Astrocyte (in vitro differentiated cells and primary cell): ENCODE data around the gene YWHAE. TPM values are rescaled to one million over a fixed set of nuclear protein-coding genes. Genes with fewer than 3 reads are reported as not detected.
"Not testable (repeated sequence)": the region's sequence is repeated elsewhere in the genome, so short reads cannot be mapped to it uniquely, and the experiment has no call there.

Experiments used
- DNase-seq: peaks from one replicate; pipeline ENCODE4 v3.0.0-alpha.2; 2010; ENCODE audit warnings: low read depth
- FAIRE-seq: peaks from 2 replicates; lab custom pipeline; 2011; peaks lifted over from hg19 to GRCh38; lab: Jason Lieb, UNC
- H2AFZ ChIP-seq: 2 replicates; pipeline ENCODE4 v1.6.0; 2012; ENCODE audit warnings: low read depth, low read length, inconsistent platforms
- H3K27ac ChIP-seq: 2 replicates; pipeline ENCODE4 v1.5.1; 2011; ENCODE audit warnings: low read depth, low read length, inconsistent platforms
- H3K27me3 ChIP-seq: 2 replicates; pipeline ENCODE4 v1.6.0; 2011; ENCODE audit warnings: low read length, inconsistent platforms; ENCODE audit not compliant: insufficient read depth
- H3K36me3 ChIP-seq: 2 replicates; pipeline ENCODE4 v1.5.1; 2011; ENCODE audit warnings: low read length, inconsistent platforms; ENCODE audit not compliant: insufficient read depth
- H3K4me1 ChIP-seq: 2 replicates; pipeline ENCODE4 v1.5.1; 2011; ENCODE audit warnings: low read length, inconsistent platforms; ENCODE audit not compliant: insufficient read depth
- H3K4me2 ChIP-seq: 2 replicates; pipeline ENCODE4 v1.6.0; 2012; ENCODE audit warnings: low read length, inconsistent platforms
- H3K4me3 ChIP-seq: 2 replicates; pipeline ENCODE4 v1.5.1; 2011; ENCODE audit warnings: low read depth, mild to moderate bottlenecking, low read length, inconsistent platforms; ENCODE audit not compliant: insufficient read depth
- H3K79me2 ChIP-seq: 2 replicates; pipeline ENCODE4 v1.6.0; 2012; ENCODE audit warnings: mild to moderate bottlenecking, low read length, inconsistent platforms; ENCODE audit not compliant: insufficient read depth
- H3K9ac ChIP-seq: 2 replicates; pipeline ENCODE4 v1.6.0; 2012; ENCODE audit warnings: mild to moderate bottlenecking, low read length, inconsistent platforms
- H3K9me3 ChIP-seq: 2 replicates; pipeline ENCODE4 v1.5.1; 2012; ENCODE audit warnings: low read depth, mild to moderate bottlenecking, low read length, inconsistent platforms; ENCODE audit not compliant: insufficient read depth
- H4K20me1 ChIP-seq: 2 replicates; pipeline ENCODE4 v1.6.0; 2012; ENCODE audit warnings: low read length, inconsistent platforms; ENCODE audit not compliant: insufficient read depth
- H3K27ac Mint-ChIP-seq: one replicate; pipeline ENCODE4 v1.8.0; 2021; ENCODE audit warnings: mild to moderate bottlenecking, mixed read lengths; ENCODE audit not compliant: unreplicated experiment
- H3K27me3 Mint-ChIP-seq: one replicate; pipeline ENCODE4 v1.8.0; 2021; ENCODE audit warnings: low read depth, mixed read lengths; ENCODE audit not compliant: unreplicated experiment
- H3K36me3 Mint-ChIP-seq: one replicate; pipeline ENCODE4 v1.8.0; 2021; ENCODE audit warnings: low read depth, mixed read lengths; ENCODE audit not compliant: unreplicated experiment
- H3K4me1 Mint-ChIP-seq: one replicate; pipeline ENCODE4 v1.8.0; 2021; ENCODE audit warnings: low read depth, mixed read lengths; ENCODE audit not compliant: unreplicated experiment
- H3K4me3 Mint-ChIP-seq: one replicate; pipeline ENCODE4 v1.8.0; 2021; ENCODE audit warnings: mild to moderate bottlenecking, moderate library complexity, mixed read lengths; ENCODE audit not compliant: unreplicated experiment
- H3K9me3 Mint-ChIP-seq: one replicate; pipeline ENCODE4 v1.8.0; 2021; ENCODE audit warnings: mild to moderate bottlenecking, mixed read lengths; ENCODE audit not compliant: unreplicated experiment
- CTCF ChIP-seq: IDR thresholded peaks from 2 replicates; pipeline ENCODE4 v1.5.1; 2011; ENCODE audit warnings: low read depth, mild to moderate bottlenecking, inconsistent platforms, low read length, moderate library complexity; ENCODE audit not compliant: insufficient read depth
- EZH2 ChIP-seq: IDR thresholded peaks from 2 replicates; pipeline ENCODE4 v1.6.1; 2012; ENCODE audit warnings: mild to moderate bottlenecking, low read length, inconsistent platforms; ENCODE audit not compliant: insufficient read depth
- total RNA-seq: library from RNA; stranded (reverse); gene quantifications from 2 replicates; pipeline ENCODE4 v1.2.1, GENCODE V29; 2021

The YWHAE gene
- total RNA-seq, 1 donor from 2014 or later = 771 TPM

DNA sequence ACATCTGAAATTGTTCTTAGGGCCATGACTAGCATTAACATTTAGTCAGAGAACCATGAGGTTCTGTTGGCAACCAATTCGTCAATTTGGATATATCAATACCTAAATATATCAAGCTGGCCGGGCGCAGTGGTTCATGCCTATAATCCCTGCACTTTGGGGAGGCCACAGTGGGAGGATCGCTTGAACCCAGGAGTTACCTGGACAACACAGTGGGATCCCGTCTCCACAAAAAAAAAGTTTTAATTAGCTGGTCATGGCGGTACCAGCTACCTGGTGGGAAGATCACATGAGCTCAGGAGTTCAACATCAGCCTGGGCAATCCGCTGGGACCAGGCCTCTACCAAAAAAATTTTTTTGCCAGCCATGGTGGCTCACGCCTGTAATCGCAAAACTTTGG lies 8.4 kb downstream of the YWHAE start:
- H3K36me3 Mint-ChIP-seq = peaks cover 3% of the 10 kb centered on the region

DNA sequence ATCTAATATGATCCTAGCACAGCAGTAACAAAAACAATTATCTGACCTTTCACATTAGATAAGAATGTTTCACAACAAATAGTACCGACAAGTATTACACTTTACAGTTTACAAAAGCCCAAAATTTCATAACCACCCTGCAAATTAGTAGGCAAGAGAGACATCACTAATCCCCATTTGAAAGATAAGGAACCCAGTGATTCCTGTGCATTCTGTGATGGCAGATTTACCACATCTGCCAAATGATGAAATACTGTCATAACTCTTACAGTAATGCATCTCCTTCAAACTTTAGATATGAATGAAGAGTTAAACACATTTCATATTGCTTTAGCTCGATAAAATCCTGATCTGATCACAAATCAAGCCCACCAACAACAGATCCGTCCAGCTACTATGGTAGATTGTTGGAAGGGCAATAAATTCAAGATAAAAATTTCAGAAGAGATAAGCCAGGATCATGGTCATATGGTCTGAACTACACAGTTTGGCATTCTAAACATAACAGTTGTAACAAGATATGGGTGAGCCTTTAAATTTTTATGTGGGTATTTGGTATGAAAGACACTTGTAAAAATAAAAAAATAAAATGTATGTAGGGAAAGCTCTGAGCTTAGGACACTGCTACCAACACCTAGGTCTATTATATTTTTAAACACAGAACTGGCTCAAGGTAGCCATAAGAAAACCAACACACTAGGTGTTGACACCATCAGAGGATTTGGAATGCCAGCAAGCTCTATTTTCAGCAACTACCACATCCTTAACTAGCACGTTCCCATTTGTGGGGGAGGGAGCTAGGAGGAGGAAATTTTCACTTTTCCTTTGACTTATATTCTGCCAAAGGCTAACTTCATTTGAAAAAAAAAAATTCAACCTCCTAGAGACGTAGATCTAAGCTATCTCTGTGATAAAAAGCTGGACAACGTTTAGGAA lies 9.3 kb downstream of the YWHAE start:
- Histone ChIP-seq H3K27ac (peak overlapping the region; percentile 17), H4K20me1 (peaks cover 98% of the 10 kb centered on the region), H3K9ac (no peak overlapping the region), H3K4me3 (no peak overlapping the region), H2AFZ (no peak overlapping the region), H3K4me1 (peaks cover 22% of the 10 kb centered on the region), H3K79me2 (peaks cover 100% of the 10 kb centered on the region), H3K27me3 (no peaks in the 10 kb centered on the region), H3K36me3 (no peaks in the 10 kb centered on the region), H3K9me3 (no peaks in the 10 kb centered on the region), H3K4me2 (peak overlapping the region; percentile 59)
- TF ChIP-seq EZH2 (no peak), CTCF (no peak)
- Mint-ChIP-seq H3K27ac (peak overlapping the region; percentile 66), H3K9me3 (no peaks in the 10 kb centered on the region), H3K4me3 (peak overlapping the region; percentile 73), H3K27me3 (no peaks in the 10 kb centered on the region), H3K4me1 (peaks cover 46% of the 10 kb centered on the region), H3K36me3 (peaks cover 3% of the 10 kb centered on the region)
- FAIRE-seq = no peak
- peak; percentile 23 for DNase-seq

More for the DNA sequence above, 8.4 kb downstream of the YWHAE start:
- no peaks in the 10 kb centered on the region for H3K9me3 Mint-ChIP-seq
- FAIRE-seq (no peak), DNase-seq (no peak)
- peaks cover 43% of the 10 kb centered on the region for H3K4me1 Mint-ChIP-seq
- TF ChIP-seq CTCF (no peak), EZH2 (no peak)
- no peak overlapping the region for H3K27ac ChIP-seq
- no peaks in the 10 kb centered on the region for H3K36me3 ChIP-seq
- no peak overlapping the region for H2AFZ ChIP-seq
- H3K4me1 ChIP-seq = peaks cover 30% of the 10 kb centered on the region
- H3K27me3 ChIP-seq = no peaks in the 10 kb centered on the region
- no peaks in the 10 kb centered on the region for H3K9me3 ChIP-seq
- H3K9ac ChIP-seq = no peak overlapping the region
- H4K20me1 ChIP-seq = peaks cover 98% of the 10 kb centered on the region
- no peaks in the 10 kb centered on the region for H3K27me3 Mint-ChIP-seq
- no peak overlapping the region for H3K4me3 Mint-ChIP-seq
- peak overlapping the region; percentile 31 for H3K4me2 ChIP-seq
- peaks cover 100% of the 10 kb centered on the region for H3K79me2 ChIP-seq
- H3K4me3 ChIP-seq = no peak overlapping the region
- H3K27ac Mint-ChIP-seq = peak overlapping the region; percentile 27

DNA sequence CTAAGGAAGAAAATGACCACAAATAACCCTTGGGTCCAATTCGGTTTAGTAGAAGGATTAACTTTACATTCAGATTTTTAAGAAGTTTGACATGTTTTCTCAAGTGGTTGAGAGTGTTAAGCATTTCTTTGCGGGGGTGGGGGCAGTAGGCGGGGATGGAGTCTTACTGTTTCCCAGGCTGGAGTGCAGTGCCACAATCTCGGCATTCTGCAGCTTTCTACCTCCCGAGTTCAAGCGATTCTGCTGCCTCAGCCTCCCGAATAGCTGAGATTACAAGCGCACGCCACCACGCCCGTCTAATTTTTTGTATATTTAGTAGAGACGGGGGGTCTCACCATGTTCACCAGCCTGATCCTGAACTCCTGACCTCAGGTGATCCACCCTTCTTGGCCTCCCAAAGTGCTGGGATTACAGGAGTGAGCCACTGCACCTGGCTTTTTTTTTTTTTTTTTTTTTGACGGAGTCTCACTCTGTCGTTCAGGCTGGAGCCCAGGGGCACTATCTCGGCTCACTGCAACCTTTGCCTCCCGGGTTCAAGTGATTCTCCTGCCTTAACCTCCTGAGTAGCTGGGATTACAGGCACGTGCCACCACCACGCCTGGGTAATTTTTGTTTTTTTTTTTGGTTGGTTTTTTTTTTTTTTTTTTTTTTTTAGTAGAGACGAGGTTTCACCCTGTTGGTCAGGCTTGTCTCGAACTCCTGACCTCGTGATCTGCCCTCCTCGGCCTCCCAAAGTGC lies 12.4 kb downstream of the YWHAE start:
- H3K27ac Mint-ChIP-seq, H3K4me3 ChIP-seq, H3K4me3 Mint-ChIP-seq, H3K9me3 ChIP-seq, H3K36me3 ChIP-seq, H3K27me3 ChIP-seq, H3K9me3 Mint-ChIP-seq, H3K9ac ChIP-seq, H3K27ac ChIP-seq, H3K36me3 Mint-ChIP-seq, DNase-seq, H2AFZ ChIP-seq, H3K27me3 Mint-ChIP-seq, H3K4me2 ChIP-seq, FAIRE-seq: not testable (repeated sequence)
- peaks cover 98% of the 10 kb centered on the region for H4K20me1 ChIP-seq
- peaks cover 38% of the 10 kb centered on the region for H3K4me1 Mint-ChIP-seq
- peaks cover 17% of the 10 kb centered on the region for H3K4me1 ChIP-seq
- peaks cover 100% of the 10 kb centered on the region for H3K79me2 ChIP-seq

GRCh38 chr17:1386675-1387190 lies 13.3 kb downstream of the YWHAE start:
- not testable (repeated sequence) for H3K9ac ChIP-seq, H3K4me1 ChIP-seq, H3K9me3 ChIP-seq, H3K4me2 ChIP-seq, H3K27me3 Mint-ChIP-seq, H3K4me3 ChIP-seq, H3K36me3 ChIP-seq, H3K27me3 ChIP-seq, H3K36me3 Mint-ChIP-seq, H3K27ac Mint-ChIP-seq, H3K4me3 Mint-ChIP-seq, FAIRE-seq, H2AFZ ChIP-seq, H3K9me3 Mint-ChIP-seq, DNase-seq, H3K27ac ChIP-seq
- H3K4me1 Mint-ChIP-seq = peaks cover 30% of the 10 kb centered on the region
- Histone ChIP-seq H4K20me1 (peaks cover 97% of the 10 kb centered on the region), H3K79me2 (peaks cover 99% of the 10 kb centered on the region)
